ENCODE measurements around the gene ANKIB1.

DNA sequence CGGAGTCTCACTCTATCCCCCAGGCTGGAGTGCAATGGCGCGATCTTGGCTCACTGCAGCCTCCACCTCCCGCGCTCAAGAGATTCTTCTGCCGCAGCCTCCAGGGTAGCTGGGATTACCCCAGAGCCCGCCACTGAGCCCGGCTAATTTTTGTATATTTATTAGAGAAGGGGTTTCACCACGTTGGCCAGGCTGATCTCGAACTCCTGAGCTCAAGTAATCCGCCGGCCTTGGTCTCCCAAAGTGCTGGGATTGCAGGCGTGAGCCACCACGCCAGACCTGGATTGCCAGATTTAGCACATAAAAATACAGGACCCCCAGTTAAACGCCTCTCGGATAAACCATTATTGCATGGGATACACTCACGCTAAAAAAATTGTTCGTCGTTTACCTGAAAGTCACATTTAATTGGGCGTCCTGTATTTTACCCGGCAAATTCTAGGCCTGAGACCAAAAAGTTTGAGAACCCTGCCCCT is 201.1 kb downstream of the ANKIB1 start:
- TF ChIP-seq POLR2A (IDR thresholded peaks at IDR 0.05): no peak
- TF ChIP-seq, protein P1, sequence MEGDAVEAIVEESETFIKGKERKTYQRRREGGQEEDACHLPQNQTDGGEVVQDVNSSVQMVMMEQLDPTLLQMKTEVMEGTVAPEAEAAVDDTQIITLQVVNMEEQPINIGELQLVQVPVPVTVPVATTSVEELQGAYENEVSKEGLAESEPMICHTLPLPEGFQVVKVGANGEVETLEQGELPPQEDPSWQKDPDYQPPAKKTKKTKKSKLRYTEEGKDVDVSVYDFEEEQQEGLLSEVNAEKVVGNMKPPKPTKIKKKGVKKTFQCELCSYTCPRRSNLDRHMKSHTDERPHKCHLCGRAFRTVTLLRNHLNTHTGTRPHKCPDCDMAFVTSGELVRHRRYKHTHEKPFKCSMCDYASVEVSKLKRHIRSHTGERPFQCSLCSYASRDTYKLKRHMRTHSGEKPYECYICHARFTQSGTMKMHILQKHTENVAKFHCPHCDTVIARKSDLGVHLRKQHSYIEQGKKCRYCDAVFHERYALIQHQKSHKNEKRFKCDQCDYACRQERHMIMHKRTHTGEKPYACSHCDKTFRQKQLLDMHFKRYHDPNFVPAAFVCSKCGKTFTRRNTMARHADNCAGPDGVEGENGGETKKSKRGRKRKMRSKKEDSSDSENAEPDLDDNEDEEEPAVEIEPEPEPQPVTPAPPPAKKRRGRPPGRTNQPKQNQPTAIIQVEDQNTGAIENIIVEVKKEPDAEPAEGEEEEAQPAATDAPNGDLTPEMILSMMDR (IDR thresholded peaks at IDR 0.05 in 8 of 11, conservative IDR thresholded peaks at IDR 0.05 in 3 of 11): no peak
